ENCODE measurements around the gene ARL4C. TPM values are rescaled to one million over a fixed set of nuclear protein-coding genes. Genes with fewer than 3 reads are reported as not detected.

The ARL4C gene
- total RNA-seq, 4 donors from 2014 or later, result 4.5 to 23.9 (median 5.9) TPM

GRCh38 chr2:234495251-234496054 lies 1.4 kb downstream of the ARL4C start:
- TF ChIP-seq CTCF (IDR thresholded peaks at IDR 0.05) (no peak), POLR2A (IDR thresholded peaks at IDR 0.05) (no peak)
- DNase-seq, result no peak
- no peaks in the 10 kb centered on the region for H3K27me3 ChIP-seq
- H3K9me3 ChIP-seq, result no peaks in the 10 kb centered on the region
- peak overlapping the region; percentile 69 to 90 (median 76) for H3K4me3 ChIP-seq
- no peaks in the 10 kb centered on the region for H3K36me3 ChIP-seq
- peaks cover 0 to 19% (median 5%) of the 10 kb centered on the region in 4 donors for H3K4me1 ChIP-seq
- peak overlapping the region; percentile 84 to 94 (median 88) for H3K27ac ChIP-seq

DNA sequence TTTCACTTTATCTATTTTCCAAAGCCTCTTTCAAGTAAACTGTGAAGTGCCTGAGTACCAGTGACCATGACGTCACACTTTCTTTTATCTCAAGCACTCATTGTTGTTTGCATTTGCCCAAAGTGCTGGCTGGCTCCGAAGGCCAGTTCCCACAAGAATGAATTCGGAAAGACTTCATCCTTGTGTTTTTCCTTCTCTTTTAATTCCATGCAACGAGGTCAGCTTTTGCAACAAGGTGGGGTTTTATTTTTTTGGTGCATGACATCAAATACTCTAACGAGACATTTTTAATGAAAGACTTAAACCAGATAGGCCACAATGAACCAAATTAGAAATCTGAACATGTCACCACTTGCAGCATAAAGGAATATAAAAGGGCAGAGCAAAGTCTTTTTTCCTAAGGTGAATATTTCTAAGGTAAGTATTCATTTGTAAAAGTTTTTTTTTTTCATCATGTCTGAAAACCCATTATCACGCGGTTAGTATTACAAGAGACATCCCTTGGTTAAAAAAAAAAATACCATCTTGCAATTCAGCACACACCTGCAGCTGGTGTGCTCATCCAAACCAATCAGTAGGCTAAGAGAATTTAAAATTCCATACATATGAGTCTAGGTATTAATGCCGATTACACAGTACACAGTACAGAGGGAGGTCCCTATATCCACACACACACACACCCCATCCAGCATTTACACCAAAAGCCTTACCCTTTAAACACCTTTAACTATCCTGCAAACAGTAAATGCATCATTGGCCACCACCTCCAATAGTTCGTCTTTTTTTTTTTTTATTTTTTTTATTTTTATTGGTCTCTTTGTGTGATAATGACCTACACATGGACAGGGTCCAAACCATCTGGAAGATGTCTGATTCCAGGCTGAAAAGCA lies 2.3 kb downstream of the ARL4C start:
- Histone ChIP-seq H3K27ac (peak overlapping the region; percentile 84 to 94 (median 88)), H3K4me3 (peak overlapping the region; percentile 69 to 90 (median 76))
- DNase-seq, result peak in 1 of 3 donors; percentile 56

GRCh38 chr2:234493796-234494195 lies 3.1 kb downstream of the ARL4C start:
- Histone ChIP-seq H3K36me3 (no peaks in the 10 kb centered on the region), H3K27me3 (no peaks in the 10 kb centered on the region), H3K27ac (peak overlapping the region; percentile 31 to 94 (median 86)), H3K4me1 (peaks cover 0 to 16% (median 5%) of the 10 kb centered on the region in 4 donors), H3K9me3 (no peaks in the 10 kb centered on the region), H3K4me3 (peak overlapping the region; percentile 69 to 90 (median 76))
- DNase-seq, result no peak
- TF ChIP-seq POLR2A (IDR thresholded peaks at IDR 0.05), result no peak
- no peak for TF ChIP-seq CTCF (IDR thresholded peaks at IDR 0.05)

More for the DNA sequence above, 2.3 kb downstream of the ARL4C start:
- Histone ChIP-seq H3K4me1 (peaks cover 0 to 16% (median 5%) of the 10 kb centered on the region in 4 donors), H3K27me3 (no peaks in the 10 kb centered on the region), H3K36me3 (no peaks in the 10 kb centered on the region), H3K9me3 (no peaks in the 10 kb centered on the region)
- TF ChIP-seq CTCF (IDR thresholded peaks at IDR 0.05) (no peak), POLR2A (IDR thresholded peaks at IDR 0.05) (no peak)

- Histone ChIP-seq H3K4me3 (peak overlapping the region in 3 of 4 donors; percentile 13 to 76 (median 69)), H3K9me3 (no peaks in the 10 kb centered on the region), H3K27me3 (no peaks in the 10 kb centered on the region), H3K27ac (peak overlapping the region; percentile 75 to 94 (median 86)), H3K36me3 (no peaks in the 10 kb centered on the region), H3K4me1 (peaks cover 0 to 16% (median 5%) of the 10 kb centered on the region in 4 donors)
- TF ChIP-seq POLR2A (IDR thresholded peaks at IDR 0.05) (no peak), CTCF (IDR thresholded peaks at IDR 0.05) (no peak)
- DNase-seq, result no peak
These were observed 4.0 kb downstream of the ARL4C start for GRCh38 chr2:234492717-234493485.

DNA sequence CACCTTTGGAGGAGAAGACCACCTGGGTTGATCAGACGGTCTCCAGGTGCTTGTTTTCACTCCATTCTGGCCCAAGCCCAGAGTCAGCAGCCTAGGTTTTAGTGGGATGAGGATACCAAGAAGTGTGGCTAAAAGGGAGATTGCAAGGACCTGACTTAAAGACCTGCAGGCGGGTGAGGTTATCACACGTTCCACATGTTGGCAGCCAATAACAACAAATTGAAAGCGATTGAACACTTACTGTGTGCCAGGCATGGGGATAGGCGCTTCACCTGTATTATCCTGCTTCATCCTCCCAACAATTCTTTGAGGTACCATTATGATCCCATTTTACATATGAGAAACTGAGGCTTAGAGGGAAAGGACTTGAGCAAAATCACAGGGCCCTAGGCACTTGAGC lies 5.0 kb downstream of the ARL4C start:
- H3K36me3 ChIP-seq, result no peaks in the 10 kb centered on the region
- peaks cover 0 to 10% (median 4%) of the 10 kb centered on the region in 4 donors for H3K4me1 ChIP-seq
- H3K27me3 ChIP-seq, result no peaks in the 10 kb centered on the region
- TF ChIP-seq CTCF (IDR thresholded peaks at IDR 0.05), result no peak
- TF ChIP-seq POLR2A (IDR thresholded peaks at IDR 0.05), result no peak
- DNase-seq, result no peak
- peak overlapping the region in 1 of 4 donors; percentile 13 for H3K4me3 ChIP-seq
- H3K27ac ChIP-seq, result peak overlapping the region in 3 of 4 donors; percentile 2 to 94 (median 42)
- no peaks in the 10 kb centered on the region for H3K9me3 ChIP-seq
